ENCODE data around the gene HOXA9. TPM values are rescaled to one million over a fixed set of nuclear protein-coding genes. Genes with fewer than 3 reads are reported as not detected.

HOXA9 gene
- polyA plus RNA-seq, 1 donor (not counting 4 experiments of a cell fraction or from before 2014, with no cell fraction given) = 28.1 TPM

- Histone ChIP-seq H2AFZ (ENCODE audit: control insufficient read depth, low read length) (peak overlapping the region; percentile 6), H4K20me1 (ENCODE audit: control insufficient read depth, extremely low read depth, insufficient read depth, low read length) (no peaks in the 10 kb centered on the region), H3K4me2 (ENCODE audit: control insufficient read depth, extremely low read depth, insufficient read depth, low read depth, low read length) (peak overlapping the region; percentile 98), H3K9me3 (ENCODE audit: control insufficient read depth, low read depth, low read length) (no peaks in the 10 kb centered on the region), H3K27me3 (ENCODE audit: control insufficient read depth, extremely low read depth, insufficient read depth, low read length) (no peaks in the 10 kb centered on the region), H3K9me1 (ENCODE audit: control insufficient read depth, extremely low read depth, insufficient read depth, low read length) (no peaks in the 10 kb centered on the region), H3K79me2 (ENCODE audit: control insufficient read depth, insufficient read depth, low read length) (peaks cover 90% of the 10 kb centered on the region), H3K9ac (ENCODE audit: control insufficient read depth, extremely low read depth, insufficient read depth, low read length) (peak overlapping the region; percentile 83), H3K4me1 (ENCODE audit: control insufficient read depth, extremely low read depth, insufficient read depth, low read length) (peaks cover 32% of the 10 kb centered on the region), H3K27ac (ENCODE audit: control insufficient read depth, insufficient read depth, low read length) (peak overlapping the region; percentile 87), H3K36me3 (ENCODE audit: control insufficient read depth in 2 of 2, extremely low read depth in 1 of 2, insufficient read depth in 2 of 2, low read length in 2 of 2) (peaks cover 7 to 8% of the 10 kb centered on the region in 2 experiments), H3K4me3 (ENCODE audit: control insufficient read depth in 2 of 3, extremely low read depth in 1 of 3, insufficient read depth in 2 of 3, low read depth in 1 of 3, low read length in 3 of 3) (peak overlapping the region; percentile 78 to 94 (median 84))
- TF ChIP-seq CTCF (optimal IDR thresholded peaks at IDR 0.05 in 1 of 3, IDR thresholded peaks at IDR 0.05 in 1 of 3, conservative IDR thresholded peaks at IDR 0.05 in 1 of 3; ENCODE audit: extremely low read depth in 1 of 3, insufficient read depth in 2 of 3, low read length in 3 of 3) = no peak
- no peak for TF ChIP-seq EZH2 (IDR thresholded peaks at IDR 0.05; ENCODE audit: low read length)
- DNase-seq (ENCODE audit: low read depth, low spot score) (no peak), FAIRE-seq (no peak)
- dilution Hi-C loops (cut with MboI; ENCODE audit: extremely low pct_ligation_motif_present, low sequenced_read_pairs) = no loop called here
These were observed 3.1 kb upstream of the HOXA9 start for GRCh38 chr7:27168265-27168947.

GRCh38 chr7:27167916-27168264 is 2.6 kb upstream of the HOXA9 start:
- Histone ChIP-seq H3K9ac (ENCODE audit: control insufficient read depth, extremely low read depth, insufficient read depth, low read length) (peak overlapping the region; percentile 83), H3K4me1 (ENCODE audit: control insufficient read depth, extremely low read depth, insufficient read depth, low read length) (peaks cover 32% of the 10 kb centered on the region), H3K27ac (ENCODE audit: control insufficient read depth, insufficient read depth, low read length) (peak overlapping the region; percentile 87), H4K20me1 (ENCODE audit: control insufficient read depth, extremely low read depth, insufficient read depth, low read length) (no peaks in the 10 kb centered on the region), H3K4me3 (ENCODE audit: control insufficient read depth in 2 of 3, extremely low read depth in 1 of 3, insufficient read depth in 2 of 3, low read depth in 1 of 3, low read length in 3 of 3) (peak overlapping the region; percentile 78 to 94 (median 84)), H3K9me3 (ENCODE audit: control insufficient read depth, low read depth, low read length) (no peaks in the 10 kb centered on the region), H3K36me3 (ENCODE audit: control insufficient read depth in 2 of 2, extremely low read depth in 1 of 2, insufficient read depth in 2 of 2, low read length in 2 of 2) (peaks cover 8 to 10% of the 10 kb centered on the region in 2 experiments), H3K27me3 (ENCODE audit: control insufficient read depth, extremely low read depth, insufficient read depth, low read length) (no peaks in the 10 kb centered on the region), H3K9me1 (ENCODE audit: control insufficient read depth, extremely low read depth, insufficient read depth, low read length) (no peaks in the 10 kb centered on the region), H2AFZ (ENCODE audit: control insufficient read depth, low read length) (no peak overlapping the region), H3K79me2 (ENCODE audit: control insufficient read depth, insufficient read depth, low read length) (peaks cover 91% of the 10 kb centered on the region), H3K4me2 (ENCODE audit: control insufficient read depth, extremely low read depth, insufficient read depth, low read depth, low read length) (peak overlapping the region; percentile 98)
- FAIRE-seq (peak; percentile 51), DNase-seq (ENCODE audit: low read depth, low spot score) (no peak)
- dilution Hi-C loops (cut with MboI; ENCODE audit: extremely low pct_ligation_motif_present, low sequenced_read_pairs) = no loop called here
- TF ChIP-seq CTCF (optimal IDR thresholded peaks at IDR 0.05 in 1 of 3, IDR thresholded peaks at IDR 0.05 in 1 of 3, conservative IDR thresholded peaks at IDR 0.05 in 1 of 3; ENCODE audit: extremely low read depth in 1 of 3, insufficient read depth in 2 of 3, low read length in 3 of 3) (no peak), EZH2 (IDR thresholded peaks at IDR 0.05; ENCODE audit: low read length) (no peak)

All from keratinocyte (primary cell).